Right ventricle myocardium inferior (tissue), 1 donor: ENCODE measurements around the gene RASIP1. TPM values are rescaled to one million over a fixed set of nuclear protein-coding genes. Genes with fewer than 3 reads are reported as not detected.

ENCODE experiments used
- total RNA-seq: library from RNA; stranded (reverse); fragmentation: NEBNext Ultra II Directional; extraction: Animal tissue kit (Norgen Biotek cat#: 25700); gene quantifications from one replicate; pipeline ENCODE4 v1.2.1, GENCODE V29; 2021
- donor health status: DM: no; HTN: yes; CAD: no; lungs with severe emphysema.

RASIP1 gene
- total RNA-seq, 1 donor from 2014 or later = 15.3 TPM

Other genes with a start within 250 kb of the RASIP1 start
- gene LMTK3, start 228.8 kb downstream of the RASIP1 start, total RNA-seq = 0.70 TPM
- 0.43 TPM for gene SULT2B1, start 188.4 kb downstream of the RASIP1 start, total RNA-seq
- not detected for gene SPACA4, start 133.9 kb downstream of the RASIP1 start, total RNA-seq
- not detected for gene FAM83E, start 125.5 kb downstream of the RASIP1 start, total RNA-seq
- gene RPL18, start 121.4 kb downstream of the RASIP1 start, total RNA-seq = 604 TPM
- 7.2 TPM for gene SPHK2, start 121.1 kb downstream of the RASIP1 start, total RNA-seq
- gene DBP, start 103.2 kb downstream of the RASIP1 start, total RNA-seq = 15.2 TPM
- 8.4 TPM for gene CA11, start 94.4 kb downstream of the RASIP1 start, total RNA-seq
- gene NTN5, start 67.6 kb downstream of the RASIP1 start, total RNA-seq = 0.14 TPM
- not detected for gene FUT2, start 44.6 kb downstream of the RASIP1 start, total RNA-seq
- gene MAMSTR, start 20.9 kb downstream of the RASIP1 start, total RNA-seq = 4.2 TPM
- gene IZUMO1, start 6.3 kb upstream of the RASIP1 start, total RNA-seq = 0.49 TPM
- gene FUT1, start 12.0 kb upstream of the RASIP1 start, total RNA-seq = 2.1 TPM
- not detected for gene FGF21, start 14.9 kb upstream of the RASIP1 start, total RNA-seq
- gene BCAT2, start 70.4 kb upstream of the RASIP1 start, total RNA-seq = 63.2 TPM
- 1.0 TPM for gene HSD17B14, start 95.9 kb upstream of the RASIP1 start, total RNA-seq
- gene PLEKHA4, start 128.0 kb upstream of the RASIP1 start, total RNA-seq = 23.8 TPM
- gene PPP1R15A, start 131.8 kb upstream of the RASIP1 start, total RNA-seq = 64.8 TPM
- not detected for gene TULP2, start 158.1 kb upstream of the RASIP1 start, total RNA-seq
- 246 TPM for gene NUCB1, start 159.7 kb upstream of the RASIP1 start, total RNA-seq
- gene DHDH, start 193.1 kb upstream of the RASIP1 start, total RNA-seq = not detected
- gene BAX, start 214.3 kb upstream of the RASIP1 start, total RNA-seq = 22.4 TPM
- 1,007 TPM for gene FTL, start 224.7 kb upstream of the RASIP1 start, total RNA-seq